Body of pancreas (tissue), 4 donors: Measurements from ENCODE around the gene PDHB.

Experiments used
- CTCF ChIP-seq, 7 experiments: fragments of 450-650 bp in 4 of 7; fragments of 200-600 bp in 3 of 7; sonication (generic) in 3 of 7; IDR thresholded peaks; one replicate each; pipeline ENCODE4 v1.5.1; 2016 to 2019; ENCODE audit warnings: antibody characterized with exemption in 7 of 7
- POLR2A ChIP-seq, 3 donors: fragments of 450-650 bp; IDR thresholded peaks; one replicate each; pipeline ENCODE4 v1.6.1; 2016; ENCODE audit warnings: antibody characterized with exemption in 3 of 3, mild to moderate bottlenecking in 2 of 3

DNA sequence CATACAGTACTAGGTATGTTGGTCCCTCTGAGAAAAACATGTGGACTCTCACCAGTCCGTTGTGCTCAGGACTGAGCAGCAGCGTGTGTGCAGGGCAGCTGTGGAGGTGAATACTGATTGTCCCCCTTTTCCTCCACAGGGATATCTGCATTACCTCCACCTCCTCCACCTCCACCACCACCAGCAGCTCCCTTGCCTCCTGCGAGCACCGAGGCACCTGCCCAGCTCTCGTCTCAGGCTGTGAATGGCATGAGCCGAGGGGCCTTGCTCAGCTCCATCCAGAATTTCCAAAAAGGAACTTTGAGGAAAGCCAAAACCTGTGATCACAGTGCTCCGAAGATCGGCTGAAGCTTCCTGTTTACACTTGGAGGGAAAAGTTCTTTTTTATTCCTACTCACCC lies 9.0 kb downstream of the PDHB start:
- TF ChIP-seq CTCF (IDR thresholded peaks at IDR 0.05) (no peak), POLR2A (IDR thresholded peaks at IDR 0.05) (no peak)
